ENCODE data around the gene PRDM5. TPM values are rescaled to one million over a fixed set of nuclear protein-coding genes. Genes with fewer than 3 reads are reported as not detected.

PRDM5 gene
- total RNA-seq, 1 donor from 2014 or later: 9.0 TPM

GRCh38 chr4:120843849-120844527 is 78.5 kb downstream of the PRDM5 start:
- H3K36me3 ChIP-seq (ENCODE audit: control insufficient read depth, insufficient read depth, low read length): no peaks in the 10 kb centered on the region
- no peaks in the 10 kb centered on the region for H3K27me3 ChIP-seq (ENCODE audit: control insufficient read depth, insufficient read depth, low read length)
- H3K4me3 ChIP-seq (ENCODE audit: low read depth, low read length): no peak overlapping the region
- no peak for FAIRE-seq
- TF ChIP-seq, protein P1, sequence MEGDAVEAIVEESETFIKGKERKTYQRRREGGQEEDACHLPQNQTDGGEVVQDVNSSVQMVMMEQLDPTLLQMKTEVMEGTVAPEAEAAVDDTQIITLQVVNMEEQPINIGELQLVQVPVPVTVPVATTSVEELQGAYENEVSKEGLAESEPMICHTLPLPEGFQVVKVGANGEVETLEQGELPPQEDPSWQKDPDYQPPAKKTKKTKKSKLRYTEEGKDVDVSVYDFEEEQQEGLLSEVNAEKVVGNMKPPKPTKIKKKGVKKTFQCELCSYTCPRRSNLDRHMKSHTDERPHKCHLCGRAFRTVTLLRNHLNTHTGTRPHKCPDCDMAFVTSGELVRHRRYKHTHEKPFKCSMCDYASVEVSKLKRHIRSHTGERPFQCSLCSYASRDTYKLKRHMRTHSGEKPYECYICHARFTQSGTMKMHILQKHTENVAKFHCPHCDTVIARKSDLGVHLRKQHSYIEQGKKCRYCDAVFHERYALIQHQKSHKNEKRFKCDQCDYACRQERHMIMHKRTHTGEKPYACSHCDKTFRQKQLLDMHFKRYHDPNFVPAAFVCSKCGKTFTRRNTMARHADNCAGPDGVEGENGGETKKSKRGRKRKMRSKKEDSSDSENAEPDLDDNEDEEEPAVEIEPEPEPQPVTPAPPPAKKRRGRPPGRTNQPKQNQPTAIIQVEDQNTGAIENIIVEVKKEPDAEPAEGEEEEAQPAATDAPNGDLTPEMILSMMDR (IDR thresholded peaks at IDR 0.05; ENCODE audit: insufficient read depth, low read length, severe bottlenecking): no peak
- DNase-seq (ENCODE audit: low read depth): no peak

DNA sequence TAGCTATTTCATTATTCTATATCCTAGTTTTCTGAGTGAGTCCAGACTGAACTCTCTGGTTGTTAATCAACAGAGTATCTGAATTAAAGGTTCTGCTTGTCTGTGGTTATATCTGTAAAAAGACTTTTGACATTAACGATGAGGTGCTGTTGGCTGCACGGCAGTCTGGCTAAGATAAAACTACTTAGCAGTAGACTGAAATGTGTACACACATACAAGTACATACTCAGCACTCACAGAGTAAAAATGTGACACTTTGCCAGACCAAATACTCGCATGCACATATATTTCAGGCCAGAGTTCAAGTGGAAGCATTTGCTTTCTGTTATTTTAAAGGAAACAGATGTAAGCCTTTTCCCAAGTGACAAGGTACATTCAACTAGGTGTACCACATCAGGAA is 80.5 kb downstream of the PRDM5 start:
- TF ChIP-seq, protein P1 (IDR thresholded peaks at IDR 0.05; ENCODE audit: insufficient read depth, low read length, severe bottlenecking): no peak
- DNase-seq (ENCODE audit: low read depth): no peak
- Histone ChIP-seq H3K36me3 (ENCODE audit: control insufficient read depth, insufficient read depth, low read length) (no peaks in the 10 kb centered on the region), H3K4me3 (ENCODE audit: low read depth, low read length) (no peak overlapping the region), H3K27me3 (ENCODE audit: control insufficient read depth, insufficient read depth, low read length) (no peaks in the 10 kb centered on the region)
- no peak for FAIRE-seq

GRCh38 chr4:120841580-120841979 is 80.9 kb downstream of the PRDM5 start:
- TF ChIP-seq, protein P1 (IDR thresholded peaks at IDR 0.05; ENCODE audit: insufficient read depth, low read length, severe bottlenecking): no peak
- no peaks in the 10 kb centered on the region for H3K36me3 ChIP-seq (ENCODE audit: control insufficient read depth, insufficient read depth, low read length)
- DNase-seq (ENCODE audit: low read depth): no peak
- no peak for FAIRE-seq
- H3K4me3 ChIP-seq (ENCODE audit: low read depth, low read length): no peak overlapping the region
- no peaks in the 10 kb centered on the region for H3K27me3 ChIP-seq (ENCODE audit: control insufficient read depth, insufficient read depth, low read length)

GRCh38 chr4:120839974-120840751 is 82.4 kb downstream of the PRDM5 start:
- Histone ChIP-seq H3K27me3 (ENCODE audit: control insufficient read depth, insufficient read depth, low read length) (no peaks in the 10 kb centered on the region), H3K36me3 (ENCODE audit: control insufficient read depth, insufficient read depth, low read length) (no peaks in the 10 kb centered on the region), H3K4me3 (ENCODE audit: low read depth, low read length) (no peak overlapping the region)
- FAIRE-seq (no peak), DNase-seq (ENCODE audit: low read depth) (no peak)
- TF ChIP-seq, protein P1 (IDR thresholded peaks at IDR 0.05; ENCODE audit: insufficient read depth, low read length, severe bottlenecking): no peak

- TF ChIP-seq, protein P1 (IDR thresholded peaks at IDR 0.05; ENCODE audit: insufficient read depth, low read length, severe bottlenecking): no peak
- no peak for DNase-seq (ENCODE audit: low read depth)
- Histone ChIP-seq H3K36me3 (ENCODE audit: control insufficient read depth, insufficient read depth, low read length) (no peaks in the 10 kb centered on the region), H3K4me3 (ENCODE audit: low read depth, low read length) (no peak overlapping the region), H3K27me3 (ENCODE audit: control insufficient read depth, insufficient read depth, low read length) (no peaks in the 10 kb centered on the region)
- FAIRE-seq: no peak
These were observed 83.1 kb downstream of the PRDM5 start for GRCh38 chr4:120839334-120839973.
